WTC11 (cell line): ENCODE measurements around the gene PHC2. TPM values are rescaled to one million over a fixed set of nuclear protein-coding genes. Genes with fewer than 3 reads are reported as not detected.

Experiments
- ATAC-seq: fragments of 200-7000 bp; cut with Tn5 transposase; 2 replicates; pipeline ENCODE4 v1.10.0; 2021; ENCODE audit warnings: mild to moderate bottlenecking, moderate library complexity
- CTCF ChIA-PET: fragments of 300-600 bp; sonication (Branson Sonifier 250); formaldehyde crosslinking; loops from one replicate; lab custom pipeline; 2021; ENCODE audit warnings: antibody characterized with exemption; lab: Charles Lee
- POLR2A ChIA-PET: fragments of 350-600 bp; sonication (Branson Sonifier 250); formaldehyde crosslinking; loops from one replicate; lab custom pipeline; 2021; ENCODE audit warnings: antibody characterized with exemption; lab: Charles Lee
- DNase-seq: peaks from one replicate; pipeline ENCODE4 v3.0.0; 2021; ENCODE audit warnings: low spot score
- H3K27ac Mint-ChIP-seq: 2 replicates; pipeline ENCODE4 v1.8.0; 2021; ENCODE audit warnings: mixed read lengths
- H3K27me3 Mint-ChIP-seq: 2 replicates; pipeline ENCODE4 v1.8.0; 2021; ENCODE audit warnings: low read depth, mild to moderate bottlenecking, moderate library complexity, mixed read lengths
- H3K36me3 Mint-ChIP-seq: 2 replicates; pipeline ENCODE4 v1.8.0; 2021; ENCODE audit warnings: mixed read lengths
- H3K4me1 Mint-ChIP-seq: 2 replicates; pipeline ENCODE4 v1.8.0; 2022; ENCODE audit warnings: mixed read lengths
- H3K4me3 Mint-ChIP-seq: 2 replicates; pipeline ENCODE4 v1.8.0; 2021; ENCODE audit warnings: mild to moderate bottlenecking, moderate library complexity, mixed read lengths
- H3K9me3 Mint-ChIP-seq: 2 replicates; pipeline ENCODE4 v1.8.0; 2021; ENCODE audit warnings: mixed read lengths
- EMX1 ChIP-seq: fragments of 250-450 bp; sonication (Bioruptor Pico); IDR thresholded peaks from 2 replicates; pipeline ENCODE4 v1.8.0; 2021; ENCODE audit warnings: mild to moderate bottlenecking
- ESRRA ChIP-seq: sonication (generic); formaldehyde crosslinking; IDR thresholded peaks from 2 replicates; pipeline ENCODE4 v1.8.1; 2022; ENCODE audit warnings: mild to moderate bottlenecking, missing genetic modification reagents, borderline replicate concordance
- MYBL2 ChIP-seq: sonication (generic); formaldehyde crosslinking; IDR thresholded peaks from 2 replicates; pipeline ENCODE4 v1.8.1; 2023; ENCODE audit warnings: mild to moderate bottlenecking, moderate library complexity, missing genetic modification reagents
- NR1H2 ChIP-seq: sonication (generic); formaldehyde crosslinking; IDR thresholded peaks from 2 replicates; pipeline ENCODE4 v1.9.0; 2021; ENCODE audit warnings: mild to moderate bottlenecking, moderate library complexity, missing genetic modification reagents
- NR3C1 ChIP-seq: sonication (generic); formaldehyde crosslinking; conservative IDR thresholded peaks from 2 replicates; pipeline ENCODE4 v1.8.1; 2023; ENCODE audit warnings: low read depth, mild to moderate bottlenecking, missing genetic modification reagents
- TCF7 ChIP-seq: sonication (generic); formaldehyde crosslinking; IDR thresholded peaks from 2 replicates; pipeline ENCODE4 v1.8.0; 2022; ENCODE audit warnings: mild to moderate bottlenecking, low read depth, missing genetic modification reagents, moderate library complexity
- TEAD1 ChIP-seq: sonication (generic); formaldehyde crosslinking; IDR thresholded peaks from 2 replicates; pipeline ENCODE4 v1.8.0; 2022; ENCODE audit warnings: mild to moderate bottlenecking, missing genetic modification reagents
- TEAD4 ChIP-seq: sonication (generic); formaldehyde crosslinking; IDR thresholded peaks from 2 replicates; pipeline ENCODE4 v1.8.0; 2022; ENCODE audit warnings: mild to moderate bottlenecking, missing genetic modification reagents
- ZBTB21 ChIP-seq: sonication (generic); formaldehyde crosslinking; IDR thresholded peaks from 2 replicates; pipeline ENCODE4 v1.8.1; 2023; ENCODE audit warnings: mild to moderate bottlenecking, missing genetic modification reagents, borderline replicate concordance
- ZNF138 ChIP-seq: sonication (generic); formaldehyde crosslinking; conservative IDR thresholded peaks from 2 replicates; pipeline ENCODE4 v1.8.1; 2022; ENCODE audit warnings: mild to moderate bottlenecking, moderate library complexity, missing genetic modification reagents
- ZNF317 ChIP-seq: sonication (generic); formaldehyde crosslinking; IDR thresholded peaks from 2 replicates; pipeline ENCODE4 v1.8.1; 2023; ENCODE audit warnings: low read depth, mild to moderate bottlenecking, moderate library complexity, missing genetic modification reagents, borderline replicate concordance
- total RNA-seq: library from RNA; stranded (reverse); gene quantifications from 3 replicates; pipeline ENCODE4 v1.2.3, GENCODE V29; 2021
- TF ChIP-seq, protein P1 (sequence below): sonication (generic); formaldehyde crosslinking; conservative IDR thresholded peaks from 2 replicates; pipeline ENCODE4 v1.8.1; 2022; ENCODE audit warnings: mild to moderate bottlenecking, missing genetic modification reagents
- TF ChIP-seq, protein P2 (sequence below): sonication (generic); formaldehyde crosslinking; IDR thresholded peaks from 2 replicates; pipeline ENCODE4 v1.8.1; 2023; ENCODE audit warnings: mild to moderate bottlenecking, missing genetic modification reagents, moderate library complexity
- TF ChIP-seq, protein P3 (sequence below): fragments of 250-450 bp; sonication (Bioruptor Pico); IDR thresholded peaks from 2 replicates; pipeline ENCODE4 v1.8.0; 2021; ENCODE audit warnings: mild to moderate bottlenecking
- TF ChIP-seq, protein P4 (sequence below): sonication (generic); formaldehyde crosslinking; IDR thresholded peaks from 2 replicates; pipeline ENCODE4 v1.8.1; 2023; ENCODE audit warnings: mild to moderate bottlenecking, missing genetic modification reagents, moderate library complexity
- TF ChIP-seq, protein P5 (sequence below): sonication (generic); formaldehyde crosslinking; IDR thresholded peaks from 2 replicates; pipeline ENCODE4 v1.8.0; 2023; ENCODE audit warnings: missing genetic modification reagents, mild to moderate bottlenecking, borderline replicate concordance
- TF ChIP-seq, protein P6 (sequence below): sonication (generic); formaldehyde crosslinking; IDR thresholded peaks from 2 replicates; pipeline ENCODE4 v1.8.1; 2022; ENCODE audit warnings: low read depth, mild to moderate bottlenecking, moderate library complexity, missing genetic modification reagents, borderline replicate concordance
- TF ChIP-seq, protein P7 (sequence below): sonication (generic); formaldehyde crosslinking; IDR thresholded peaks from 2 replicates; pipeline ENCODE4 v1.8.0; 2023; ENCODE audit warnings: mild to moderate bottlenecking, missing genetic modification reagents

The PHC2 gene
- total RNA-seq, 1 experiment from 2014 or later: 7.0 TPM

DNA sequence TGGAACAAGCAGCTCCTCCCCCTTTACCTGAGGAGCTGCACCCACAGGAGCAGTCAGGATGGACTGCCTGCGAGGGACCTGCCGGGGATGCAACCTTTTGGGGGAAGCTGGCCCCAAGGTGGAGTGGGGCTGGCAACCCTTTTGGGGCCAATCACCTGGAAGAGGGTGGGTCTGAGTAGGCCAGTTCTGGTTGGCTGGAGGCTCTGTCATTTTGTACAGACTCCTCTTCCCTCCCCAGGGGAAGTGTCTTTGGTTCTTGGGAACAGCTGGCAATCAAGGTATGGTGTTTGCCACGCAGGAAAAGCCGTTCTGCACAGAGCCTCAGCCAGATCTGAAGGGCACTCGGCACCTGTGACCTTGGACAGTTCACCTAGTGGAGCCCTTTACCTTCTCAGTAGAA lies 109.7 kb downstream of the PHC2 start (continued):
- TF ChIP-seq, protein P1, sequence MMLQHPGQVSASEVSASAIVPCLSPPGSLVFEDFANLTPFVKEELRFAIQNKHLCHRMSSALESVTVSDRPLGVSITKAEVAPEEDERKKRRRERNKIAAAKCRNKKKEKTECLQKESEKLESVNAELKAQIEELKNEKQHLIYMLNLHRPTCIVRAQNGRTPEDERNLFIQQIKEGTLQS (CRISPR knock-in tag): no peak
- TF ChIP-seq, protein P2, sequence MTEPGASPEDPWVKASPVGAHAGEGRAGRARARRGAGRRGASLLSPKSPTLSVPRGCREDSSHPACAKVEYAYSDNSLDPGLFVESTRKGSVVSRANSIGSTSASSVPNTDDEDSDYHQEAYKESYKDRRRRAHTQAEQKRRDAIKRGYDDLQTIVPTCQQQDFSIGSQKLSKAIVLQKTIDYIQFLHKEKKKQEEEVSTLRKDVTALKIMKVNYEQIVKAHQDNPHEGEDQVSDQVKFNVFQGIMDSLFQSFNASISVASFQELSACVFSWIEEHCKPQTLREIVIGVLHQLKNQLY: no peak
- TF ChIP-seq, protein P3, sequence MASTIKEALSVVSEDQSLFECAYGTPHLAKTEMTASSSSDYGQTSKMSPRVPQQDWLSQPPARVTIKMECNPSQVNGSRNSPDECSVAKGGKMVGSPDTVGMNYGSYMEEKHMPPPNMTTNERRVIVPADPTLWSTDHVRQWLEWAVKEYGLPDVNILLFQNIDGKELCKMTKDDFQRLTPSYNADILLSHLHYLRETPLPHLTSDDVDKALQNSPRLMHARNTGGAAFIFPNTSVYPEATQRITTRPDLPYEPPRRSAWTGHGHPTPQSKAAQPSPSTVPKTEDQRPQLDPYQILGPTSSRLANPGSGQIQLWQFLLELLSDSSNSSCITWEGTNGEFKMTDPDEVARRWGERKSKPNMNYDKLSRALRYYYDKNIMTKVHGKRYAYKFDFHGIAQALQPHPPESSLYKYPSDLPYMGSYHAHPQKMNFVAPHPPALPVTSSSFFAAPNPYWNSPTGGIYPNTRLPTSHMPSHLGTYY (CRISPR knock-in tag): no peak
- no peak for TF ChIP-seq MYBL2 (CRISPR knock-in tag)
- TF ChIP-seq, all 79 proteins: peak for 0

DNA sequence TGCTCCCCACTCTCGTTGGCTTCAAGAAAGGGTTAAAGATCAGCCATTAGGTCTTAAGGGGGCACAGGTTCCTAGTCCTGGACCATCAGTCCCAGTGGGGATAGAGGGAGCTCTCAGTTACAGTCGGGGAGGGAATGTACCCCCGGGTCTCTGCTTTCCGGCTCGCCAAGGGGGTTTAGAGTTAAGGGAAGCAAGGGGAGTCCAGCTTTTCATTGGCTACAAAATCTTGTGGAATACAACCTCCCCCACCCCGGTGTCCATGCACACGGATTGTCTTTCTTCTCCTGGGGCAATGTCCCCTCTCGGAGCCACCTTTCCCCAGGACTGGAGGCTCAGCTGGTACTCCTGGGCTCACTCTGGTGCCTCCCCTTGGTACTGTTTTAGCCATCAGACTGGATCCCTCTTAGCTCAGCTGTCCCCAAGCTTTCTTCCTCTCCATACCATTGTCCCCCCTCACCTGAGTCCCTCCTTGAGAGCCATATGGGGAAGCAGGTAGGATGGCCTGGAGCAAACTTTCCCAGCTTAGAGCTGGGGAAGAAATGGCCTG lies 110.2 kb downstream of the PHC2 start, which contains the start of gene A3GALT2:
Gene A3GALT2, minus strand, starts transcription at position 480 of the 547 bp plus-strand sequence. Its CDS starts 0 bp downstream, at position 480.
- Mint-ChIP-seq H3K27me3 (peaks cover 20% of the 10 kb centered on the region), H3K9me3 (no peaks in the 10 kb centered on the region), H3K4me3 (no peak within 1 kb of the TSS), H3K36me3 (no peaks in the 10 kb centered on the region), H3K27ac (no peak within 1 kb of the TSS), H3K4me1 (no peaks in the 10 kb centered on the region)
- DNase-seq (no peak), ATAC-seq (no peak)
- ChIA-PET CTCF (interaction anchor here (0.7 to 2.5 kb wide), 2 partner anchors 19 to 25 kb away, joined by 3 to 14 read pairs; no protein-coding TSS in a partner anchor), POLR2A (no interaction called here)
- TF ChIP-seq ZNF138: no peak
- TF ChIP-seq, protein P4, sequence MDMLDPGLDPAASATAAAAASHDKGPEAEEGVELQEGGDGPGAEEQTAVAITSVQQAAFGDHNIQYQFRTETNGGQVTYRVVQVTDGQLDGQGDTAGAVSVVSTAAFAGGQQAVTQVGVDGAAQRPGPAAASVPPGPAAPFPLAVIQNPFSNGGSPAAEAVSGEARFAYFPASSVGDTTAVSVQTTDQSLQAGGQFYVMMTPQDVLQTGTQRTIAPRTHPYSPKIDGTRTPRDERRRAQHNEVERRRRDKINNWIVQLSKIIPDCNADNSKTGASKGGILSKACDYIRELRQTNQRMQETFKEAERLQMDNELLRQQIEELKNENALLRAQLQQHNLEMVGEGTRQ (CRISPR knock-in tag): no peak
- TF ChIP-seq, protein P5, sequence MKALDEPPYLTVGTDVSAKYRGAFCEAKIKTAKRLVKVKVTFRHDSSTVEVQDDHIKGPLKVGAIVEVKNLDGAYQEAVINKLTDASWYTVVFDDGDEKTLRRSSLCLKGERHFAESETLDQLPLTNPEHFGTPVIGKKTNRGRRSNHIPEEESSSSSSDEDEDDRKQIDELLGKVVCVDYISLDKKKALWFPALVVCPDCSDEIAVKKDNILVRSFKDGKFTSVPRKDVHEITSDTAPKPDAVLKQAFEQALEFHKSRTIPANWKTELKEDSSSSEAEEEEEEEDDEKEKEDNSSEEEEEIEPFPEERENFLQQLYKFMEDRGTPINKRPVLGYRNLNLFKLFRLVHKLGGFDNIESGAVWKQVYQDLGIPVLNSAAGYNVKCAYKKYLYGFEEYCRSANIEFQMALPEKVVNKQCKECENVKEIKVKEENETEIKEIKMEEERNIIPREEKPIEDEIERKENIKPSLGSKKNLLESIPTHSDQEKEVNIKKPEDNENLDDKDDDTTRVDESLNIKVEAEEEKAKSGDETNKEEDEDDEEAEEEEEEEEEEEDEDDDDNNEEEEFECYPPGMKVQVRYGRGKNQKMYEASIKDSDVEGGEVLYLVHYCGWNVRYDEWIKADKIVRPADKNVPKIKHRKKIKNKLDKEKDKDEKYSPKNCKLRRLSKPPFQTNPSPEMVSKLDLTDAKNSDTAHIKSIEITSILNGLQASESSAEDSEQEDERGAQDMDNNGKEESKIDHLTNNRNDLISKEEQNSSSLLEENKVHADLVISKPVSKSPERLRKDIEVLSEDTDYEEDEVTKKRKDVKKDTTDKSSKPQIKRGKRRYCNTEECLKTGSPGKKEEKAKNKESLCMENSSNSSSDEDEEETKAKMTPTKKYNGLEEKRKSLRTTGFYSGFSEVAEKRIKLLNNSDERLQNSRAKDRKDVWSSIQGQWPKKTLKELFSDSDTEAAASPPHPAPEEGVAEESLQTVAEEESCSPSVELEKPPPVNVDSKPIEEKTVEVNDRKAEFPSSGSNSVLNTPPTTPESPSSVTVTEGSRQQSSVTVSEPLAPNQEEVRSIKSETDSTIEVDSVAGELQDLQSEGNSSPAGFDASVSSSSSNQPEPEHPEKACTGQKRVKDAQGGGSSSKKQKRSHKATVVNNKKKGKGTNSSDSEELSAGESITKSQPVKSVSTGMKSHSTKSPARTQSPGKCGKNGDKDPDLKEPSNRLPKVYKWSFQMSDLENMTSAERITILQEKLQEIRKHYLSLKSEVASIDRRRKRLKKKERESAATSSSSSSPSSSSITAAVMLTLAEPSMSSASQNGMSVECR (CRISPR knock-in tag): no peak
- TF ChIP-seq ZBTB21 (CRISPR knock-in tag): no peak
- no peak for TF ChIP-seq NR3C1 (CRISPR knock-in tag)
- TF ChIP-seq NR1H2 (CRISPR knock-in tag): no peak
- TF ChIP-seq TEAD1: no peak
- no peak for TF ChIP-seq TCF7 (CRISPR knock-in tag)
- TF ChIP-seq ESRRA: no peak
- no peak for TF ChIP-seq EMX1 (CRISPR knock-in tag)

DNA sequence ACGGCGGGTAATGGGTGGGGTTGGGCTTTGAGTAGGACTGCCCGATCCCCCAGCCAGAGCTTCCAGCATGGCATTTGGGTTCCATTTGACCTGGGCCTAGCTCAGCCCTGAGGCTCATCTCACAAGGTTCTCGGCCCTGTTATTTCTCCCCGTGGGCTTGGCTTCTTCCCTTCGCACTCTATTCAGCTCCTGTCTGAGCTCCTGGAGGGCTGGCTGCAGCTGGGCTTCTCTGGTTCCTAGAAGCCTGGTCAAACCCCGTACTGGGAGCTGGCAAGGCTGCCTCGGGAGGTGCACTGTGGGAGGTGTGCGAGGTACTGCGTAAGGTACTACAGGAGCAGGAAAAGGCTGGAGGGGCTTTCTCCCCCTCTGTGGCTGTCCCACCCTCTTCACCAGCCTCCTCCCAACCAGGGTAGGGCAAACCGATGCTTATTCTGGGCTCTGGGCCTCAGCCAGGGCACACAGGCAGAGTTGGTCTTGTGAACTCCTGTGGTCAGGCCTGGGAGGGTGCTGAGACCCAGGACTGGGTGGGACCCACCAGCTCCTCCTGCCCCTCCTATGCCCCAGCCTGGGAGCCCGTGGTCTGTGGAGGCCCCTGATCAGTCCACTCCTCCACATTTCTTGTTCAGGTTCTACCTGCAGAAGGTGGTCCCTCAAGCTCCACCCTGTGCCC lies 110.8 kb downstream of the PHC2 start:
- H3K27me3 Mint-ChIP-seq: peaks cover 23% of the 10 kb centered on the region
- no peak overlapping the region for H3K27ac Mint-ChIP-seq
- ATAC-seq (no peak), DNase-seq (no peak)
- POLR2A ChIA-PET: no interaction called here
- H3K36me3 Mint-ChIP-seq: no peaks in the 10 kb centered on the region
- TF ChIP-seq, protein P6, sequence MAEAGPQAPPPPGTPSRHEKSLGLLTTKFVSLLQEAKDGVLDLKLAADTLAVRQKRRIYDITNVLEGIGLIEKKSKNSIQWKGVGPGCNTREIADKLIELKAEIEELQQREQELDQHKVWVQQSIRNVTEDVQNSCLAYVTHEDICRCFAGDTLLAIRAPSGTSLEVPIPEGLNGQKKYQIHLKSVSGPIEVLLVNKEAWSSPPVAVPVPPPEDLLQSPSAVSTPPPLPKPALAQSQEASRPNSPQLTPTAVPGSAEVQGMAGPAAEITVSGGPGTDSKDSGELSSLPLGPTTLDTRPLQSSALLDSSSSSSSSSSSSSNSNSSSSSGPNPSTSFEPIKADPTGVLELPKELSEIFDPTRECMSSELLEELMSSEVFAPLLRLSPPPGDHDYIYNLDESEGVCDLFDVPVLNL (CRISPR knock-in tag): no peak
- TF ChIP-seq, protein P7, sequence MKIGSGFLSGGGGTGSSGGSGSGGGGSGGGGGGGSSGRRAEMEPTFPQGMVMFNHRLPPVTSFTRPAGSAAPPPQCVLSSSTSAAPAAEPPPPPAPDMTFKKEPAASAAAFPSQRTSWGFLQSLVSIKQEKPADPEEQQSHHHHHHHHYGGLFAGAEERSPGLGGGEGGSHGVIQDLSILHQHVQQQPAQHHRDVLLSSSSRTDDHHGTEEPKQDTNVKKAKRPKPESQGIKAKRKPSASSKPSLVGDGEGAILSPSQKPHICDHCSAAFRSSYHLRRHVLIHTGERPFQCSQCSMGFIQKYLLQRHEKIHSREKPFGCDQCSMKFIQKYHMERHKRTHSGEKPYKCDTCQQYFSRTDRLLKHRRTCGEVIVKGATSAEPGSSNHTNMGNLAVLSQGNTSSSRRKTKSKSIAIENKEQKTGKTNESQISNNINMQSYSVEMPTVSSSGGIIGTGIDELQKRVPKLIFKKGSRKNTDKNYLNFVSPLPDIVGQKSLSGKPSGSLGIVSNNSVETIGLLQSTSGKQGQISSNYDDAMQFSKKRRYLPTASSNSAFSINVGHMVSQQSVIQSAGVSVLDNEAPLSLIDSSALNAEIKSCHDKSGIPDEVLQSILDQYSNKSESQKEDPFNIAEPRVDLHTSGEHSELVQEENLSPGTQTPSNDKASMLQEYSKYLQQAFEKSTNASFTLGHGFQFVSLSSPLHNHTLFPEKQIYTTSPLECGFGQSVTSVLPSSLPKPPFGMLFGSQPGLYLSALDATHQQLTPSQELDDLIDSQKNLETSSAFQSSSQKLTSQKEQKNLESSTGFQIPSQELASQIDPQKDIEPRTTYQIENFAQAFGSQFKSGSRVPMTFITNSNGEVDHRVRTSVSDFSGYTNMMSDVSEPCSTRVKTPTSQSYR: no peak
- TF ChIP-seq TEAD4 (no peak), ZNF138 (no peak), ZNF317 (CRISPR knock-in tag) (no peak)
- no peaks in the 10 kb centered on the region for H3K9me3 Mint-ChIP-seq
- no peak overlapping the region for H3K4me3 Mint-ChIP-seq
- H3K4me1 Mint-ChIP-seq: no peaks in the 10 kb centered on the region
- CTCF ChIA-PET: interaction anchor here (0.7 to 2.5 kb wide), 3 partner anchors 19 to 25 kb away, joined by 3 to 14 read pairs (median 4); no protein-coding TSS in a partner anchor
